PFSK-1 (cell line): ENCODE results near the gene LSM4.

Experiments used
- FOXP2 ChIP-seq: optimal IDR thresholded peaks from 2 replicates; pipeline ENCODE3; 2011; ENCODE audit warnings: borderline replicate concordance, control low read depth, inconsistent platforms; ENCODE audit not compliant: insufficient read depth; ENCODE audit errors: extremely low read length, extremely low read depth
- POLR2AphosphoS5 ChIP-seq: IDR thresholded peaks from 2 replicates; pipeline ENCODE4 v1.6.1; 2012; ENCODE audit warnings: low read depth, mild to moderate bottlenecking, control low read depth, low read length, moderate library complexity
- SIN3A ChIP-seq: IDR thresholded peaks from 2 replicates; pipeline ENCODE4 v1.6.1; 2012; ENCODE audit warnings: mild to moderate bottlenecking, low read length, moderate library complexity, borderline replicate concordance; ENCODE audit not compliant: insufficient read depth
- TAF1 ChIP-seq: IDR thresholded peaks from 2 replicates; pipeline ENCODE4 v1.6.1; 2012; ENCODE audit warnings: low read length, control low read depth, borderline replicate concordance; ENCODE audit not compliant: insufficient read depth
- TF ChIP-seq, protein P1 (sequence below), 2 experiments: IDR thresholded peaks; 2 replicates each; pipeline versions ENCODE4 v1.6.1 to v1.8.0; 2011 to 2012; ENCODE audit warnings: low read depth in 2 of 2, low read length in 2 of 2, control low read depth in 1 of 2, inconsistent platforms in 1 of 2, mild to moderate bottlenecking in 1 of 2, moderate library complexity in 1 of 2; ENCODE audit not compliant: insufficient read depth in 1 of 2

Gene LSM4

DNA sequence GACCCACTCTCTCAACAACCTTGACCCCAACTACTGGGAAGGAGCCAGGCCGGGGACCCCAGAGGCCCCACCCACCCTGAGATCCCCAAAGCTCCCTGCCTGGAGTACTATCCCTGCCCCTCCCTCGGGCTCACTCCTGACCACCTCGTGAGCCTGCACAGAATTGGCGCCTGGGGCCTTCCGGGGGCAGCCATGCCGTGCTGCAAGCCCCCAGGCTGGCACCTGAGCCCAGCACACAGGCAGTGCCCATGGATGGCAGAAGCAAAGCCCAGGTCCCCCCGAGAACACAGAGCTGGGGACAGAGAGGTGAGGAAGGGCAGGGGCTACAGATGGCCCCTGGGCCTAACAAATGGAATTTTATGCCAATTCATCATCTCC, 13.9 kb downstream of the LSM4 start:
- TF ChIP-seq SIN3A (no peak), TAF1 (no peak), POLR2AphosphoS5 (no peak), FOXP2 (no peak)
- TF ChIP-seq, protein P1, sequence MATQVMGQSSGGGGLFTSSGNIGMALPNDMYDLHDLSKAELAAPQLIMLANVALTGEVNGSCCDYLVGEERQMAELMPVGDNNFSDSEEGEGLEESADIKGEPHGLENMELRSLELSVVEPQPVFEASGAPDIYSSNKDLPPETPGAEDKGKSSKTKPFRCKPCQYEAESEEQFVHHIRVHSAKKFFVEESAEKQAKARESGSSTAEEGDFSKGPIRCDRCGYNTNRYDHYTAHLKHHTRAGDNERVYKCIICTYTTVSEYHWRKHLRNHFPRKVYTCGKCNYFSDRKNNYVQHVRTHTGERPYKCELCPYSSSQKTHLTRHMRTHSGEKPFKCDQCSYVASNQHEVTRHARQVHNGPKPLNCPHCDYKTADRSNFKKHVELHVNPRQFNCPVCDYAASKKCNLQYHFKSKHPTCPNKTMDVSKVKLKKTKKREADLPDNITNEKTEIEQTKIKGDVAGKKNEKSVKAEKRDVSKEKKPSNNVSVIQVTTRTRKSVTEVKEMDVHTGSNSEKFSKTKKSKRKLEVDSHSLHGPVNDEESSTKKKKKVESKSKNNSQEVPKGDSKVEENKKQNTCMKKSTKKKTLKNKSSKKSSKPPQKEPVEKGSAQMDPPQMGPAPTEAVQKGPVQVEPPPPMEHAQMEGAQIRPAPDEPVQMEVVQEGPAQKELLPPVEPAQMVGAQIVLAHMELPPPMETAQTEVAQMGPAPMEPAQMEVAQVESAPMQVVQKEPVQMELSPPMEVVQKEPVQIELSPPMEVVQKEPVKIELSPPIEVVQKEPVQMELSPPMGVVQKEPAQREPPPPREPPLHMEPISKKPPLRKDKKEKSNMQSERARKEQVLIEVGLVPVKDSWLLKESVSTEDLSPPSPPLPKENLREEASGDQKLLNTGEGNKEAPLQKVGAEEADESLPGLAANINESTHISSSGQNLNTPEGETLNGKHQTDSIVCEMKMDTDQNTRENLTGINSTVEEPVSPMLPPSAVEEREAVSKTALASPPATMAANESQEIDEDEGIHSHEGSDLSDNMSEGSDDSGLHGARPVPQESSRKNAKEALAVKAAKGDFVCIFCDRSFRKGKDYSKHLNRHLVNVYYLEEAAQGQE (IDR thresholded peaks at IDR 0.05; ENCODE audit: insufficient read depth in 1 of 2, low read depth in 2 of 2, low read length in 2 of 2), result no peak

DNA sequence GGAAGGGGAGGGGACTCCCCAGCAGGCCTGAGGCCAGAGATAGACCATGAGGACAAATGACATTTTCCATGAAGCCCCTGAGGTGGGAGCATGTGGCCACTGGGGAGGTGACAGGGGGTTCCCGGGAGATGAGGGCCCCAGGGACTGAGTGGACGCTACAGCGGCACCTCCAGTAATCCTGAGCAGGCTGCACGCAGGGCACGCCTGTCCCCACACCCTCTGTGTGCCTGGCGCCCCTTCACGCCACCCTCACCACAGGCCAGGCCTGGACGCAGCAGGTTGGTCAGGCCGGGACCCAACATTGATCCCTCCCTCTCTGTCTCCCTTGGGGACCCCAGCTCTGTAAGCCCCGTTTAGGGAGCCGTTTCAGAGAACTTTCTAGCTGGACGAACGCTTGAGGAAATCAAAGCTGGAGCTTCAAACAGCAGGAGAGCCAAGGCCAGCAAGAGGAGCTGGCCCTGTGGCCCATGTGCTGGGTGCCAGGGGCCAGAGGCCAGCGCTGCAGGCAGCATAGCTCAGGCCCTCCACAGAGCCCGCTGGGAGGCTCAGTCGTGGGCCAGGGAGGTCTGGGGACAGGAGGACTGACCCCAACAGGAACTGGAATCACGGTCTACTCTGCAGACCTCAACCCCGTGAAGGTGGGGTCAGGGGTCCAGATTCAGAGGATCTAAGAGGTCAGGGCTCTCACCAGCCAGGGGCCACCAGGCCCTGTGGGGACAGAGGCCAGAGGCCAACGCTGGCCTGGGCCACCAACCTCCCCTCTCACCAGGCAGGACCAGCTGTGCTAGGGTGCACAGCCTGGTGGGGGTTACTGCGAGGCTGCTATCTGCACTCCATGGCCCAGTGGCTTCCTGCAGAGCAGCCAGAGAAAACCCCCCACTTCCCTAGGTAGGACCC, 14.6 kb downstream of the LSM4 start:
- TF ChIP-seq TAF1 (no peak), POLR2AphosphoS5 (0 out of 2 replicates have a peak, but pooled peaks have one; percentile 30)

DNA sequence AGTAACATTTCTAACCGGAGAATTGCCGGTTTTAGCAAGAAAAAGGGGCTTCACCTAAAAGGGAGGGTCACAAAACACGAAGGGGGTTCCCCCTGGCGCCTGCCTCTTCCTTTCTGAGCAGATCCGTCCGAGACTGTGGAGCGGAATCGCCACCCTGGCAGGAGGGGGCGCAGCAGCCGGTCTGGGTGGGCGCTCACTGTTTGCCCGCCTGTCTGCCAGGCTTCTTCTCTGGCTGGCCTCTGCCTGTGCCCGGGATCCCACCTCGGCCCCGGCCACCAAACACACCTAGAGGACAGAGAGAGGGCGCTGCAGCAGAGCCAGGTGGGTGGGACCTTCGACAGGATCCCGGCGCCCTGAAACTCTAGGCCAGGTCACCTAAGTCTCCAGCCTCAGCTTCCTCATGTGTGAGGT, 15.6 kb downstream of the LSM4 start:
- no peak for TF ChIP-seq SIN3A
- no peak for TF ChIP-seq POLR2AphosphoS5
- no peak for TF ChIP-seq FOXP2
- TF ChIP-seq, protein P1 (IDR thresholded peaks at IDR 0.05; ENCODE audit: insufficient read depth in 1 of 2, low read depth in 2 of 2, low read length in 2 of 2), result no peak
- TF ChIP-seq TAF1, result no peak

DNA sequence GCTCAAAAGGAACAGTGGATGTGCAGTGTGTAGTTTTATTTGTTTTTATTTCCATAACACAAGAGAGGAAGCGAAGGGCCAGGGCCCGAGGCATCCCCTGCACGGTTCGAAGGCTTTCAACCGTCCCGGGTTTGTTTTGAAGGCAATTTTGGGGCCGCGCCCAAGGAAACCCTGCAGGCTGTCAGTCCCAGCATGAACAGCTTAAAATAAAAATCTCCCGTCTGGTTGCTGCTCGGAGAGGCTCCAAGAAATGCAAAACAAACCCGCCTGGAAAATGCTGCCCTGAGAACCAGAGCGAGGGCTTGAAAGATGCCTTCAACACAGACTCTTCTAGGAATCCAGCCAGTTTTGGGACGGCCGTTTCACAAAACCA, 16.0 kb downstream of the LSM4 start:
- TF ChIP-seq, protein P1 (IDR thresholded peaks at IDR 0.05; ENCODE audit: insufficient read depth in 1 of 2, low read depth in 2 of 2, low read length in 2 of 2), result no peak
- TF ChIP-seq SIN3A (no peak), TAF1 (no peak), FOXP2 (no peak), POLR2AphosphoS5 (no peak)

DNA sequence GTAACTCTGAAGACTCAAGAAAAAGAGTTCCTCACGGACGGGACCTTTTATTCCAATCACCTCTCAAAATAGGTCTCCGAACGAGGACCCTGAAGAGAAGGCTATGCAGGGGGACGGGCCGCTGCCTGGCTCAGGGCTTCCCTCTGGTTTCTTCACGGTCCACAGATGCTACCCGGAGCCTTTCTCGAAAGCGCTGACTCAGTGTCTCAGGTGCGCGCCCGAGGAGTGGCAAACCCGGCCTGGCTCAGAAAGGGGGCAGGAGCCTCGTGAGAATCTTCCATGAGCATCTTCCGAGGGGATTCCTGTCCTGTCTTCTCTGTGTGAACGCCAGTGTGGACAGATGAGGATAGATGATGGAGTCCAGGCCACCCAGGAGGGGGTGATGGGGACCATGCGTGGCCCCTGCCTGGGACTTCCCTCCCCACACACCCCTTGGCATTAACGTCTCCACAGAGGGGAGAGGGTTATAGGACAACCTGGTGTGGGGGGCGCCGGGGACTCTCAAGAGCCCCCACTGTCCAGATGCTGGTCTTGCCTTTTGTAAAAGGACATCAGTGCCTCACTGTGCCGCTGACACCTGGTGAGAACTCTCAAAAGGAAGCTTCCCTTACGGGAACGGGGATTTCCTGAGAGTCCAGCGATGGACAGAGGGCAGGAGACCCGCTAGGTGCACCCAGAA, 16.5 kb downstream of the LSM4 start:
- no peak for TF ChIP-seq SIN3A
- no peak for TF ChIP-seq TAF1
